GM12872 (cell line): ENCODE data around the gene RAB6B.

ENCODE experiments used
- TF ChIP-seq, protein P1 (sequence below): IDR thresholded peaks from 3 replicates; pipeline ENCODE4 v1.5.1; 2011; ENCODE audit warnings: low read depth, mild to moderate bottlenecking, low read length, moderate library complexity; ENCODE audit not compliant: insufficient read depth

The RAB6B gene

DNA sequence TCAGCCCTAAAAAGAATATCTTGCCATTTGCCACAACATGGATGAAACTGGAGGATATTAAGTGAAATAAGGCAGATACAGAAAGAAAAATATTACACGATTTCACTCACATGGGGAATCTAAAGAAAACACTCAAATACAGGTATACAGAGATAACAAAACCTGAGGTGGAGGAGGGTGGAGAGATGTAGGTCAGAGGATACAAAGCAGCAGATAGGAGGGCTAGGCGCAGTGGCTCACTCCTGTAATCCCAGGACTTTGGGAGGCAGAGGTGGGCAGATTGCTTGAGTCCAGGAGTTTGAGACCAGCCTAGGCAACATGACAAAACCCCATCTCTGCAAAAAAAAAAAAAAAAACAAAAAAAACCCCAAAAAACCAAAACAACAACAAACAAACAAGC is 113.2 kb downstream of the RAB6B start:
- TF ChIP-seq, protein P1, sequence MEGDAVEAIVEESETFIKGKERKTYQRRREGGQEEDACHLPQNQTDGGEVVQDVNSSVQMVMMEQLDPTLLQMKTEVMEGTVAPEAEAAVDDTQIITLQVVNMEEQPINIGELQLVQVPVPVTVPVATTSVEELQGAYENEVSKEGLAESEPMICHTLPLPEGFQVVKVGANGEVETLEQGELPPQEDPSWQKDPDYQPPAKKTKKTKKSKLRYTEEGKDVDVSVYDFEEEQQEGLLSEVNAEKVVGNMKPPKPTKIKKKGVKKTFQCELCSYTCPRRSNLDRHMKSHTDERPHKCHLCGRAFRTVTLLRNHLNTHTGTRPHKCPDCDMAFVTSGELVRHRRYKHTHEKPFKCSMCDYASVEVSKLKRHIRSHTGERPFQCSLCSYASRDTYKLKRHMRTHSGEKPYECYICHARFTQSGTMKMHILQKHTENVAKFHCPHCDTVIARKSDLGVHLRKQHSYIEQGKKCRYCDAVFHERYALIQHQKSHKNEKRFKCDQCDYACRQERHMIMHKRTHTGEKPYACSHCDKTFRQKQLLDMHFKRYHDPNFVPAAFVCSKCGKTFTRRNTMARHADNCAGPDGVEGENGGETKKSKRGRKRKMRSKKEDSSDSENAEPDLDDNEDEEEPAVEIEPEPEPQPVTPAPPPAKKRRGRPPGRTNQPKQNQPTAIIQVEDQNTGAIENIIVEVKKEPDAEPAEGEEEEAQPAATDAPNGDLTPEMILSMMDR: no peak

DNA sequence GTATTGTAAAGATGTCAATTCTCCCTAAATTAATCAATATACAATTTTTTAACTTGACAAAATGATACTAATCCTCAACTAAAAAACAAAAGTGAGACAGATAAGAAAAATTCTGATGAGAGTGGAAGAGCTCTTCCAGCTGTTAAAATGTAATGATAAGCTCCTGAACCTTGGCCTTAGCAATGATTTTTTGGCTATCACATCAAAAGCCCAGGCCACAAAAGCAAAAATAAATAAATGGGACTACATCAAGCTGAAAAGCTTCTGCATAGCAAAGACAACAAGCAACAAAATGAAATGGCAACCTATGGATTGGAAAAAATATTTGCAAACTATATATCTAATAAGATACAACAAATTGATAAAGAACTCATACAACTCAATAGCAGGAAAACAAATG is 114.1 kb downstream of the RAB6B start:
- TF ChIP-seq, protein P1: no peak

DNA sequence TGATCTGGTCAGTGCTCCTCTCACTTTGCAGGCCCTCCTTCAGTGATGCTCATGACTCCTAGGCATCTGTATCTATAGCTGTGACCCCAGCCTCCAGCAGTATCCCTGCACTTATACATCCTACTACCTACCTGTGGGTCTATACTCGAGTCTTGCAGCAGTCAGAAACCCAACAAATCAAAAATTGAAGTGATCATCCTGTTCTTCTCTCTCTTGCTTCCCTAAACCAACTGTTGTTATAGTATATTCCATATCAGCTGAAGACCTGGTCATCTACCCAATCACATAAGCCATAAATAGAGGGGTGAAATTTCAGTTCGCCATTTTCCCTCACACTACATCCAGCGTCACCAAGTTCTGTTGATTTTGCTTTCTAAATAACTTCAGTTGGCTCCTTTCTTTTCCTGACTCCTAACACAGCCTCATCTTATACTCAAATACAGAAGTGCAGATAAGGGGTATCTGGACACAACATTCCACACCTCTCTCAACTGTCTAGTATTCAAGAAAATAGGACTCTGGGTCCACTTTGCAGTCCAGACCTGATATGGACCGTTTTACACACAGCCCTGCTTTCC is 116.0 kb downstream of the RAB6B start:
- TF ChIP-seq, protein P1: no peak

DNA sequence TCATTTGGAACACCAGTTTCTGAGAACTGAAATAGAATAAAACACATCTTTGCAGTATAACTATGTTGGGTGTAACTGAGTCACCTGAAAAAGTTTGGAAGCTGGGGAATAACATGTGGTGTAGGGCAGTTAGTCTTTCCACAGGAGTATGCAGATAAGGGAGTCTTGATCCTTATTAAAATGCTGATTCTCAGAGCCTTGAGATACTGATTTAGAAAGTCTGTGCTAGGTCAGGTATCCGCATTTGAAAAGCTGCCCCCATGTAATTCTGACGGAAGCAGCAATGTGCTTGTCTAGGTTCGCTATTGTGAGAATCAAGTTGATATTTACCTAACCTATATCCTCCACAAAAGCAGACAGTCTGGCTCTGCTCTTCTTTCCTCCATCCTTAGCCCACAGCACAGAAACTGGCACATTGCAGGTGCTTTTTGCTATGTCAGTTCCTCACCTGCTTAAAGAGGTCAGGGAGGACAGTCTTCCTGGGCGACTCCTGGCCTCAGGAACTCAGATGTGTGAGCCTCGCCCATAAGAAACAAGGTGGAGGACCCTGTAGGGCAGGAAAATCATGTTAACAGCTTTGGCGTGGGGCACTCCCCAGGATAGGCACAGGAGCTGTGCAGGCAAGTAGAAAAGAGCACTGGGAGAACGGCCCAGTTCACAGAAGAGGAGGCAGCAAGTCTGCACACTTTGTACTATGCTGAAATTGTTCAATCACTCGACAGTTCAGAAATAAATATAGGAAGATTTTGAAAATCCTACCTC is 117.7 kb downstream of the RAB6B start:
- TF ChIP-seq, protein P1: no peak

DNA sequence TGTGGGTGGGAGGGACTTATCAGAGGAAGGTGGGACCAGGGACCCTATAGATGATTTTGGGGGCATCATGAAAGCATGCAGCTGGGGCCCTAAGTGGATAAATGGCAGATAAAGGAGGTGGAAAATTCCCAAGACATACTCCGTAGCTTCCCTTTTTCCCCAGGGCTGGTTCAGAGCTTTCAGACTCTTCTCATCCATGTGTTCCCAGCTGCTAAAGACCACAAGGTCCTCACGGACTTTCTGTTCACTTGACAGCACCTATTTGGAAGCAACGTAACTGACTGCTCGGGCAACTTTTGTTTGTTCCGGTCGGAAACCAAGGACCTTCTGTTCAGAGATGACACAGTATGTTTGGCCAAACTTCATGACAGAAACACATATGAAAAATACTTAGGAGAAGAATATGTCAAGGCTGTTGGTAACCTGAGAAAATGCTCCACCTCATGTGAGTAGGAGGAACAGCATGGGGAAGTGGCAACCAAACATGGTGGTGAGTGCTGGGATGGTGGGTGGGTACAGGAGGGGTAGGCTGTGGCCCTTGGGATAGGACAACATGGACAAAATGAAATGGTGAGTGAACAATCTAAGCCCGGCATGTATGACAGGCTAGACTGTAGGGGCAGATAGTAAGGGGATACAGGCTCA is 118.8 kb downstream of the RAB6B start:
- TF ChIP-seq, protein P1: 0 out of 3 replicates have a peak, but pooled peaks have one; percentile 7

DNA sequence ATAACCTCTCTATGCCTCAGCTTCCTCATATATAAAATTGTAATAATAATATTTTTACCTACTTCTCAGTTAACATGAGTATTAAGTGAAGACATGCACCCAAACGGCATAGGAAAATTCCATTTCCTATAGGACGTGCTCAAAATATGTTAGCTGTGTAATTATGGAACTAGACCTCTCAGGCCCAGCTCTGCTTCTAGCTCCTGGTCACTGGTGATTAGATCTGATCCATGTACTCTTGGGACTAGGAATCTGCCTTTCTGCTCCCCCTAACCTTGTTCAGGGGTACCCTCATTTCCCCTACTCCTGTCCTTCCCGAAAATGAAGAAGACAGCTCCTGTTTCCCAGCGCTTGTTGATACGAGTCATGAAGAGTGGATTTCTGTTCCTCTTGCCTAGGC is 119.8 kb downstream of the RAB6B start:
- TF ChIP-seq, protein P1: no peak

DNA sequence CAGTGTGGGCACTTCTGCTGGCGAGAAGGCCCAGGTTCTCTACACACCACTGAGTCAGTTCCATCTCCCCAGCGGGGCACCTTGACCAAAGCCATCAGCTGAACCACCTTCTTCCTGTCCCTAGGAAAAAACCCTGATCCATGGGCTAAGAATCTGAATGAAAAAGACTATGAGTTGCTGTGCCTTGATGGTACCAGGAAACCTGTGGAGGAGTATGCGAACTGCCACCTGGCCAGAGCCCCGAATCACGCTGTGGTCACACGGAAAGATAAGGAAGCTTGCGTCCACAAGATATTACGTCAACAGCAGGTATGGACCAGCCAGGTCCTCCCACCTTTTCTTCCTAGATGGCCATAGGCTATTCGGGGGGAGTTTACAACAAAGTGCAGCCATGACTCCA is 120.4 kb downstream of the RAB6B start:
- TF ChIP-seq, protein P1: no peak
